Fibroblast of pulmonary artery (primary cell): ENCODE measurements around the gene ELP4.

Experiments
- DNase-seq: peaks from one replicate; pipeline ENCODE4 v3.0.0-alpha.2; 2010; ENCODE audit warnings: low read depth
- H3K4me3 ChIP-seq: replicated peaks from 2 replicates; pipeline ENCODE4 v1.5.1; 2011; ENCODE audit warnings: low read depth, mild to moderate bottlenecking, control low read depth, low read length, moderate library complexity
- CTCF ChIP-seq: IDR thresholded peaks from 2 replicates; pipeline ENCODE4 v1.5.1; 2011; ENCODE audit warnings: mild to moderate bottlenecking, control low read depth, low read length, inconsistent platforms; ENCODE audit errors: missing control alignments

Gene ELP4

GRCh38 chr11:31796499-31797189 lies 287.1 kb downstream of the ELP4 start:
- DNase-seq, result no peak
- H3K4me3 ChIP-seq, result no peak overlapping the region
- TF ChIP-seq CTCF, result no peak

- no peak for DNase-seq
- TF ChIP-seq CTCF, result no peak
- no peak overlapping the region for H3K4me3 ChIP-seq
Observed at GRCh38 chr11:31797190-31798056, 287.9 kb downstream of the ELP4 start.

GRCh38 chr11:31798057-31798553 lies 288.5 kb downstream of the ELP4 start:
- DNase-seq, result no peak
- TF ChIP-seq CTCF, result no peak
- no peak overlapping the region for H3K4me3 ChIP-seq

- no peak for DNase-seq
- TF ChIP-seq CTCF, result peak; percentile 29
- no peak overlapping the region for H3K4me3 ChIP-seq
Observed at GRCh38 chr11:31798554-31799434, 289.2 kb downstream of the ELP4 start.

- no peak for DNase-seq
- no peak overlapping the region for H3K4me3 ChIP-seq
- TF ChIP-seq CTCF, result no peak
Observed at GRCh38 chr11:31799435-31800397, 290.1 kb downstream of the ELP4 start.
